AML-193 (cell line): Measurements from ENCODE around the gene CST7.
"Not testable (repeated sequence)": the region's sequence is repeated elsewhere in the genome, so short reads cannot be mapped to it uniquely, and the experiment has no call there.

Experiments
- DNase-seq, 2 experiments: peaks; one replicate each; lab custom pipeline; 2025; lab: John Stamatoyannopoulos, UW

The CST7 gene

GRCh38 chr20:24986436-24987015 is 37.5 kb downstream of the CST7 start:
- no peak for DNase-seq

- DNase-seq = peak; percentile 5 to 12
Measured at GRCh38 chr20:24987244-24987643, 38.2 kb downstream of the CST7 start.

GRCh38 chr20:24987873-24988835 is 39.1 kb downstream of the CST7 start:
- no peak for DNase-seq

DNA sequence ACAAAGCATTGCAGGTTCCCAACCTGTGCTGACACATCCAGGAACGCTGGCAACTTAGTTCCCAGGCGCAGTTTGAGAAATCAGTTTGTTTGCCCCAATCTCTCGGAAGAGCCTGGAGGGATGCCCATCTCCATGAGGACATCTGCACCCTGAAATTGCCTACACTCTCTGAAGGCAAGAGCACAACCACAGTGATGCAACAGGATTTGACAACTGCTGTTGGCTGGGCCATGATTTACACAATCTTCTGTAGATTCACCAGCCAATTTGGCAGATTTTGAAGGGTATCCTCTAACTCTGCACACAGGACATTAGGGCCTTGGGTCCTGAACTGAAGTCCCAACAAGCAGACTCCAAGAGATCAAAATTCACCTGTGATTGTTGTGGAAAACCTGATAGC is 40.1 kb downstream of the CST7 start:
- DNase-seq = peak; percentile 70 to 71

DNA sequence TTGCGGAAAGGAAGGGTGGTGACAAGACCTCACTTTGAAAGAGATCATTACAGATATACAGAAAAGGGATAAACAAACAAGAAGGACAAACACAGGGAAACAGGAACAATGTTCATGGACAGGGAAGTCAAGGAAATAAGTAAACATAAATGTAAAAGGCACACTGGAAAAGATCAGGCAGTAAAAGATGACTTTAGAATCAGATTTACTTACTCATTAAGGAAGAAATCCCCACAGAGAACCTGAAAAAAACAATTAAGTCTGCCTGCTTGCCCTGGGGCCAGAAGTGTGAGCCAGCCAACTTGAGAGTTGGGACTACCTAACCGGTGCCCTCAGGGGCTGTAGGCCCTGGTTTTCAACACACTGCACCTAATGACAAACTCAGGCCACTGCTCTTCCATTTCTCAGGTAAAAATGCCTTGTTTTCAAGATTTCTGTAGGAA is 41.8 kb downstream of the CST7 start:
- no peak for DNase-seq

GRCh38 chr20:24991897-24992486 is 42.9 kb downstream of the CST7 start:
- DNase-seq = no peak

- DNase-seq = peak; percentile 88 to 90
Measured at GRCh38 chr20:24992487-24993205, 43.6 kb downstream of the CST7 start, which contains the start of gene APMAP. Gene APMAP (minus strand): TSS chr20:24992751. CDS start chr20:24992688, 63 bp downstream.

GRCh38 chr20:24993337-24994185 is 44.5 kb downstream of the CST7 start:
- DNase-seq = peak in 1 of 2 experiments; percentile 22

GRCh38 chr20:24994186-24994465 is 45.1 kb downstream of the CST7 start:
- DNase-seq = no peak

- peak; percentile 51 to 68 for DNase-seq
Measured at GRCh38 chr20:24994470-24995368, 45.6 kb downstream of the CST7 start.

- no peak for DNase-seq
Measured at GRCh38 chr20:24995741-24996448, 46.8 kb downstream of the CST7 start.

DNA sequence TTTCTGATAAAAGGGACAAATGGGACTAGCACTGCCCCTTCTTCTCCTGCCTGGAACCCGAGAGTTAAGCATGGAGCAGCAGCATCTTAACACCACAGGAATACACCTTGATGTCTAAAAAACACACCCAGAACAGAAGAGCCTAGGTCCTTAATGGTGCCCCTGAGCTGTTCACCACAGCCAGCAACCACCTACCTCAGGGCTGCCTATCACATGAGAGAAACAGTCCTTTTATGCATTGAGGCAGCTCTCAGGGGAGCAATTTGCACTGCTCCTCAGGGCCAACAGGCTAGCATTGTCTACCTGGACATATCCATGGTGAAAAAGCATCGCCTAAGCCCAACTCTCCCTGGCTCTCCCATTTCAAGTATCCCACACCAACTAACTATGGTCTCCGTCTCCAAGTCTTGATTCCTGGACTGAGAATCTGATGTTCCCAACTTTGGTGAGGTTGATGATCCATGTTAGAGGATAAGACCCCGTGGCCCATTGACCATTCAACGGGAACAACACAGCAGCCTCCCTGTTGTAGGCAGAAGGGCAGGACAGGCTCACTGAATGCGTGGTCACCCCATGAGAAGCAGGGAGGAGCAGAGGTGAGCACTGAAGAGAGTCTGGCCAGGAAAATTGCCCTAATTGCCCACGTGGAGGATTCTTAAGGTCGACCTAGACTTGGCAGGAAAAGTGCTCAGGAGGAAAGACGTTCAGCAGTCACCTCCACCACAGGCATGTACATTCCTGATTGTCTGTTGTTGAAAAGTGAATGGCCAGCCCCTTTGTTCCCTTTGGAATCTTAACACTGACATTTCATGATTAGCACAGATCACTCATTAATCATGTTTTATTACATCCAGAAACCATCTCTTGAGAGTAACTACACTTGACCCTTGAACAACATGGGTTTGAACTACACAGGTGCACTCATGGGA is 47.6 kb downstream of the CST7 start:
- no peak for DNase-seq

DNA sequence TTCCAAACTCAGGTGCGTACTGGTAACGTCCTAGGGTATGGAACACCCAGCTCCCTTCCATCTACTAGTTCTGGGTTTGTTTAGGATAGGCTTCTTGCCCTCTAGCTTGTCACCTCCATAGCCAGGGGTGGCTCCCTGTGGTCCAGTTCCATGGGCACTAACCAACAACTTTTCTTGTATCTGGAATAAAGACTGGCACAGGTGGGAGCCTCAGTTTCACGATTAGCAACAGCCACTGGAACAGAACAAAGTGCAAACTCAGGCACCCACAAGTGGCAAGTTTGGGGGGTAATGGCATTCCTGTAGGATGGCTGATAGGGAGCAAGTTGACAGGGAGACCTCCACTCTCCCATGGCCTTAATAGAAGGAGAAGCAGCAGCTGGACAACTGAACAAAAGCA is 49.1 kb downstream of the CST7 start:
- no peak for DNase-seq

DNA sequence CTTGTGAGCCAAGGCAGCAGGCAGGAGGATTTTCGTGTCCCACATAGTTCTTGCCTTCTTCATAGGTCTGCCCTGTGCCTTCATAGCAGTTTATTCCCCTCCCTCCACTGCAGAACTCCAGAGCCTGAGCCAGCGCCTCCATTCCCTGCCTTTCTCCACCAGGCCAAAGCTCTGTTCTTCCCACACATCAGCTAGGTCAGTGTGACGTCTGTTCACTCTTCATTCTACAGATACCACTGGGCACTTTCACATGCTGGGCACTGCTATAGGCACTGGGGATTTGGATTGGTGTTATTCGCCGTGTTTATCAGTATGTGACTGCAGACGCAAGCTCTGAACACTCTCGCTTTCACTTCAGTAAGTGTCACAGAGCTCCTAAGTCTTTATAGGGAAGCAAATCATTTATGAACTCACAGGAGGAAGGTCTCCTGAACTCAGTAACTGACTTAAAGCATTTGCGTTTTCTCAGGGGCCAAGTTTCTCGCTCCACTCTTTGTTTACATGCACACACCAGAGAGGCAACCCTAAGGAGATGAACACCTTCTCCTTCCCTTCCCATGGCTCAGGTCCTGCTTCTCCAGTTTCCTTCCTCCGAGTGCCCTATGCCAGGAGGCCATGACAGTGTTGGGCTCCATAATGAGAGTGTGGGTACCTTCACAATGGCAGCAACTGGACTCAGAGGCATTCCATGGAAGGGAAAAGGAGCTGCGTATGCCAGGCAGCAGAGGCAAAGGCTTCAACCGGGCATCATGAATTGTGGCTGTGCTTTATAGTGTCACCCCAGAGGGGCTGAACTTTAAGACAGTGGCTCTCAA is 49.8 kb downstream of the CST7 start:
- DNase-seq = no peak

DNA sequence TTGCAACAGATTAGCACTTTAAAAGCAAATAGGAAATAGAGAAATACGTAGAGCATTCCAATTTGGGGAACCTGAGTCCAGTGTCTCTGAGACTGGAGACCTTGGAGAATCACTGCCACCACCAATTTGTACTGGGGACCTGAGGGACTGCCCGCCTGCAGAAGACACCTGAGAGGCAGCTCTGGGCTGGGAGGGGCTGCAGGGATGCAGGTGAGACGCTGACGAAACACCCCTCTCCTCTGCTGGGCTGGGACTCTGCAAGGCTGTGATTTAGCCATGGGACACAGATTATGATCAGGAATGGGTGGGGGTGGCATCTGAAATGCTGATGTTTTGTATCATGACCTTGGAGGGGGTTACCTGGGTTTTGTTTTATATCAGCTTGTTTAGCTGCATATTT is 50.5 kb downstream of the CST7 start:
- DNase-seq = no peak

DNA sequence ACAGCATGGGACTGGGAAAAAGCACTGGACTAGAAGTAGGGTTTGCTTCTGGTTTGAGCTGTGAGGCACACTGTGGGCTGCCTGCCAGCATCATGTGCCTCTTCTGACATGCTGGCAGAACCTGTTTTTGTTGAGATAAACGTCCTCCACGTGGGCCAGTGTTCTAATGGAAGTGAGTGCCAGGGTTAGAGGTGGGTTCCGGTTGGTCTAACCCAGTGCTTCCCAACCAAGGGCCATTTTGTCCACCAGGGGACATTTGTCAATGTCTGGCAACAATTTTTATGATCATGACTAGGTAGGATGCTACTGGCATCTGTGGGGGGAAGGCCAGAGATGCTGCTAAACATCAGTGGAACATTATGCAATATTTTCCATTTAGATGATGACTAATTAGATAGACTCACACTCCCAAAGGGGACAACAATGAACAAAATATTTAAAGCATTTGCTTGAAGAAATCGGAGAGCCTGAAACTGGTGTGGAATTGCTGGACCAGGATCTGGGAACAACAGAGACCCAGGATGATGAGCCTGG is 51.3 kb downstream of the CST7 start:
- no peak for DNase-seq

GRCh38 chr20:25001323-25001722 is 52.3 kb downstream of the CST7 start:
- not testable (repeated sequence) for DNase-seq
